GM21381 (cell line): ENCODE measurements around the gene DPEP2.
"Not testable (repeated sequence)": the region's sequence is repeated elsewhere in the genome, so short reads cannot be mapped to it uniquely, and the experiment has no call there.

Experiments used
- ATAC-seq: cut with Tn5 transposase; IDR thresholded peaks from one replicate; pipeline ENCODE4 v1.9.1; 2021; ENCODE audit warnings: mild to moderate bottlenecking, moderate library complexity; ENCODE audit not compliant: unreplicated experiment

DPEP2 gene

GRCh38 chr16:68009157-68009735 lies 10.0 kb upstream of the DPEP2 start:
- ATAC-seq = no peak

GRCh38 chr16:68005786-68006286 lies 6.6 kb upstream of the DPEP2 start:
- no peak for ATAC-seq

- ATAC-seq = no peak
Observed at GRCh38 chr16:68005211-68005610, 5.9 kb upstream of the DPEP2 start.

GRCh38 chr16:68003031-68003430 lies 3.7 kb upstream of the DPEP2 start:
- ATAC-seq = no peak

GRCh38 chr16:68000450-68000849 lies 1.2 kb upstream of the DPEP2 start:
- ATAC-seq = no peak

GRCh38 chr16:67999985-68000384 lies 701 bp upstream of the DPEP2 start:
- no peak for ATAC-seq

GRCh38 chr16:67998231-67998778 lies 979 bp downstream of the DPEP2 start:
- ATAC-seq = not testable (repeated sequence)

- ATAC-seq = no peak
Observed at GRCh38 chr16:67996666-67997065, 2.6 kb downstream of the DPEP2 start.

- ATAC-seq = no peak
Observed at GRCh38 chr16:67995423-67995822, 3.9 kb downstream of the DPEP2 start.

- ATAC-seq = not testable (repeated sequence)
Observed at GRCh38 chr16:67994040-67994408, 5.3 kb downstream of the DPEP2 start.

GRCh38 chr16:67993207-67994039 lies 5.9 kb downstream of the DPEP2 start:
- ATAC-seq = peak; percentile 73

- ATAC-seq = no peak
Observed at GRCh38 chr16:67992661-67993206, 6.5 kb downstream of the DPEP2 start.

- ATAC-seq = no peak
Observed at GRCh38 chr16:67990018-67990386, 9.3 kb downstream of the DPEP2 start.

GRCh38 chr16:67989322-67990017 lies 9.8 kb downstream of the DPEP2 start:
- ATAC-seq = no peak

GRCh38 chr16:67988675-67989074 lies 10.6 kb downstream of the DPEP2 start:
- no peak for ATAC-seq

- ATAC-seq = no peak
Observed at GRCh38 chr16:67987460-67988160, 11.7 kb downstream of the DPEP2 start.

- no peak for ATAC-seq
Observed at GRCh38 chr16:67986949-67987348, 12.3 kb downstream of the DPEP2 start.

GRCh38 chr16:67982011-67982696 lies 17.1 kb downstream of the DPEP2 start:
- ATAC-seq = no peak

- no peak for ATAC-seq
Observed at GRCh38 chr16:67979955-67980678, 19.2 kb downstream of the DPEP2 start, which contains the start of gene DPEP3. Gene DPEP3, minus strand, starts transcription at chr16:67980499. Its CDS starts 119 bp downstream, at chr16:67980380.
